SU-DHL-6 (cell line): ENCODE data around the gene FSD1.

Source experiments
- H2AFZ ChIP-seq: fragments of 200-600 bp; sonication (generic); 2 replicates; pipeline ENCODE4 v1.6.1; 2014; ENCODE audit warnings: low read depth, mild to moderate bottlenecking, moderate library complexity, mixed read lengths, antibody characterized with exemption, low read length; ENCODE audit not compliant: severe bottlenecking
- H3F3A ChIP-seq: fragments of 200-600 bp; shearing (Covaris generic); 2 replicates; pipeline ENCODE4 v1.6.0; 2016; ENCODE audit warnings: antibody characterized with exemption, mild to moderate bottlenecking; ENCODE audit not compliant: insufficient read depth
- H3K27ac ChIP-seq: fragments of 200-600 bp; sonication (generic); 2 replicates; pipeline ENCODE4 v1.5.1; 2016; ENCODE audit warnings: low read depth, mild to moderate bottlenecking, low read length, moderate library complexity, mixed read lengths
- H3K27me3 ChIP-seq: fragments of 200-600 bp; sonication (generic), shearing (Covaris generic); 2 replicates; pipeline ENCODE4 v1.6.0; 2014; ENCODE audit warnings: mild to moderate bottlenecking, low read length
- H3K36me3 ChIP-seq: fragments of 200-600 bp; sonication (generic); 2 replicates; pipeline ENCODE4 v1.6.1; 2014; ENCODE audit warnings: mild to moderate bottlenecking, low read length, mixed read lengths
- H3K4me2 ChIP-seq: fragments of 300-600, 200-600 bp; shearing (Covaris generic), sonication (generic); 2 replicates; pipeline ENCODE4 v1.6.0; 2014; ENCODE audit warnings: low read length, low read depth, mild to moderate bottlenecking; ENCODE audit not compliant: poor library complexity, severe bottlenecking
- H3K4me3 ChIP-seq: fragments of 200-600 bp; sonication (generic); 2 replicates; pipeline ENCODE4 v1.5.1; 2014; ENCODE audit warnings: antibody characterized with exemption, low read length, mild to moderate bottlenecking, mixed read lengths; ENCODE audit not compliant: insufficient read depth, poor library complexity, severe bottlenecking
- H3K79me2 ChIP-seq: fragments of 200-600 bp; sonication (generic); 2 replicates; pipeline ENCODE4 v1.6.1; 2014; ENCODE audit warnings: mild to moderate bottlenecking, low read length, moderate library complexity; ENCODE audit not compliant: insufficient read depth
- H3K9ac ChIP-seq: fragments of 200-600 bp; sonication (generic); 2 replicates; pipeline ENCODE4 v1.7.0; 2014; ENCODE audit warnings: mild to moderate bottlenecking, low read length
- H3K9me2 ChIP-seq: fragments of 200-600 bp; sonication (generic); replicated peaks from 2 replicates; pipeline ENCODE4 v1.6.1; 2014; ENCODE audit warnings: low read length; ENCODE audit not compliant: insufficient read depth
- H3K9me3 ChIP-seq: fragments of 200-600 bp; sonication (generic); 2 replicates; pipeline ENCODE4 v1.6.1; 2014; ENCODE audit warnings: low read length, mixed read lengths; ENCODE audit not compliant: insufficient read depth
- H4K20me1 ChIP-seq: fragments of 200-600 bp; sonication (generic); 2 replicates; pipeline ENCODE4 v1.6.1; 2014; ENCODE audit warnings: low read depth, mild to moderate bottlenecking, antibody characterized with exemption, low read length, moderate library complexity, mixed read lengths
- EZH2phosphoT487 ChIP-seq: fragments of 200-600 bp; sonication (generic), shearing (Covaris generic); conservative IDR thresholded peaks from 2 replicates; pipeline ENCODE4 v1.6.1; 2018; ENCODE audit warnings: mild to moderate bottlenecking, antibody characterized with exemption, low read length, moderate library complexity, mixed read lengths
- TF ChIP-seq, protein P1 (sequence below): fragments of 200-600 bp; sonication (generic); IDR thresholded peaks from one replicate; pipeline ENCODE4 v1.5.1; 2017; ENCODE audit warnings: antibody characterized with exemption, mild to moderate bottlenecking, low read length, moderate library complexity; ENCODE audit not compliant: insufficient read depth, poor library complexity, severe bottlenecking

The FSD1 gene

DNA sequence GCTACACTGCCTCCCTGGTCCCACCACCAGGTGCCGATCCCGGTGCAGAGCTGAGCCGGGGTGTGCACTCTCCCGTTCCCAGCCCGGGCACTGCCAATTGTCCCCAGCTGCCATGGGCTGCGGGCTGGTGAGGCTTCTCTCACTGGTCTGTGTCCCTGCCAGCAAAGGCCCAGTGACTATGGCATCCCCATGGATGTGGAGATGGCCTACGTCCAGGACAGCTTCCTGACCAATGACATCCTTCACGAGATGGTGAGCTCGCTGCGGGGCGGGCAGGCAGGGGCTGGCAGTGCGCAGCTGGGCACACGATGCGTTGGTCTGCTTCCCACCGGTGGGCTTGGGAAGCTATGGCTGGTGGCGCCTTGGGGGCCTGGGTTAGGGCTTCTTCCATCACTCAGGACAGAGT is 53.5 kb downstream of the FSD1 start:
- H3K27ac ChIP-seq = no peak overlapping the region
- H3F3A ChIP-seq = no peaks in the 10 kb centered on the region
- no peaks in the 10 kb centered on the region for H3K9me3 ChIP-seq
- H2AFZ ChIP-seq = no peak overlapping the region
- H3K9me2 ChIP-seq = no peaks in the 10 kb centered on the region
- H3K9ac ChIP-seq = no peak overlapping the region
- TF ChIP-seq EZH2phosphoT487 = no peak
- TF ChIP-seq, protein P1, sequence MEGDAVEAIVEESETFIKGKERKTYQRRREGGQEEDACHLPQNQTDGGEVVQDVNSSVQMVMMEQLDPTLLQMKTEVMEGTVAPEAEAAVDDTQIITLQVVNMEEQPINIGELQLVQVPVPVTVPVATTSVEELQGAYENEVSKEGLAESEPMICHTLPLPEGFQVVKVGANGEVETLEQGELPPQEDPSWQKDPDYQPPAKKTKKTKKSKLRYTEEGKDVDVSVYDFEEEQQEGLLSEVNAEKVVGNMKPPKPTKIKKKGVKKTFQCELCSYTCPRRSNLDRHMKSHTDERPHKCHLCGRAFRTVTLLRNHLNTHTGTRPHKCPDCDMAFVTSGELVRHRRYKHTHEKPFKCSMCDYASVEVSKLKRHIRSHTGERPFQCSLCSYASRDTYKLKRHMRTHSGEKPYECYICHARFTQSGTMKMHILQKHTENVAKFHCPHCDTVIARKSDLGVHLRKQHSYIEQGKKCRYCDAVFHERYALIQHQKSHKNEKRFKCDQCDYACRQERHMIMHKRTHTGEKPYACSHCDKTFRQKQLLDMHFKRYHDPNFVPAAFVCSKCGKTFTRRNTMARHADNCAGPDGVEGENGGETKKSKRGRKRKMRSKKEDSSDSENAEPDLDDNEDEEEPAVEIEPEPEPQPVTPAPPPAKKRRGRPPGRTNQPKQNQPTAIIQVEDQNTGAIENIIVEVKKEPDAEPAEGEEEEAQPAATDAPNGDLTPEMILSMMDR = no peak
- H3K4me3 ChIP-seq = no peak overlapping the region
- no peaks in the 10 kb centered on the region for H3K36me3 ChIP-seq
- H3K27me3 ChIP-seq = no peaks in the 10 kb centered on the region
- no peaks in the 10 kb centered on the region for H4K20me1 ChIP-seq
- no peak overlapping the region for H3K4me2 ChIP-seq
- no peaks in the 10 kb centered on the region for H3K79me2 ChIP-seq

DNA sequence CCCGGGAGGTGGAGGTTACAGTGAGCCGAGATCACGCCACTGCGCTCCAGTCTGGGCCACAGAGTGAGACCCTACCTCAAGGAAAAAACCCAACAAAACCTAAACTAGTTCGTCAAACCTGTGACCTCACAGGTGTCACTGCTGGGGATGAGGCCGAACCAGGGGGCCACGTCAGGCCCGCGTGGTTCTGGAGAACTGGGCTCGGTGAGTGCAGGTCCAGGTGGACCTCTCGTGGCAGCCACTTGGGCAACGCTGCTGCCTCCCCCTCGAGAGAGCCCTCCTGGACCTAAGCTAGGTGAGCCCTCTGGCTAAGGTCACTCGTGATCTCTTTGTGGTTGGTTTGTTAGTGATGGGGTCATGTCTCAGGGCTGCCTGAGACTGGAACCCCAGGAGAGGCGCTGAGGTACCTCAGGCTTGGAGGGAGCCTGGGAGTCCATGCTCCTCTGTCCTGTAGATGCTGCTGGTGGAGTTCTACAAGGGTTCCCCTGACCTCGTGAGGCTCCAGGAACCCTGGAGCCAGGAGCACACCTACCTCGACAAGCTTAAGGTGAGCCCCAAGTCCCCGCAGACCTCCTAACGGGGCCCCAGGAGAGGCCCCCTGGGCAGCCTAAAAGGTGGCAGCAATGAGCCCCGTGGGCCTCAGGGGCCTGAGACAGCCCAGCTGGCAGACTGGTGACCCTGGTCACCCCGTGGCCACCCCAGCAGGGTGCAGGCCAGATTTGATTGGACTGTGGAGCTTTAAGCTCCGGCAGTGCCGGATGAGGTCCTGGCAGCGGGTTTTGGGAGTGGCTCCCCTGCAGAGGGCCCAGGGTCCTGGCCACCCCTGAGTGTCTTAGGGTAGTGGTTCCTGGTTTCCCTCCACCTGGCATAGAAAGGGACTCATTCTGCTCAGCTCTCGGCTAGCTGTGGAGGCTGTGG is 54.6 kb downstream of the FSD1 start:
- Histone ChIP-seq H3K9me3 (no peaks in the 10 kb centered on the region), H3K27ac (no peak overlapping the region), H4K20me1 (no peaks in the 10 kb centered on the region), H3K9ac (no peak overlapping the region), H3F3A (no peaks in the 10 kb centered on the region), H2AFZ (no peak overlapping the region), H3K36me3 (no peaks in the 10 kb centered on the region), H3K9me2 (no peaks in the 10 kb centered on the region), H3K4me2 (no peak overlapping the region), H3K79me2 (no peaks in the 10 kb centered on the region), H3K27me3 (no peaks in the 10 kb centered on the region), H3K4me3 (no peak overlapping the region)
- TF ChIP-seq, protein P1 = no peak
- no peak for TF ChIP-seq EZH2phosphoT487

DNA sequence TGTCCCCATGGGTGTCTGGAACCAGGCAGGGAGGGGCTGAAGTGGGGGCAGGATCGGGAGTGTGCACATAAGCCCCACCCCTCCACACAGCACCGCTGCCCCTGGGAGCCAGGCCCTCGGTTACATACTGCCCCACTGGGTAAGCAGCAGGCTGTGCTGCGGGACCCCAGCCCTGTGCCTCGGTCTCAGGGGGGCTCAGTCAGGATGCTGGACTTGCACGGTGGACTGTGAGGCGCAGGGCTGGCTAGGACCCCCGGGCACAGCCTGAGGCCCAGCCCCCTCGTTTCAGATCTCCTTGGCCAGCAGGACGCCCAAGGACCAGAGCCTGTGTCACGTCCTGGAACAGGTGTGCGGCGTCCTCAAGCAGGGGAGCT is 55.2 kb downstream of the FSD1 start:
- Histone ChIP-seq H3K4me3 (no peak overlapping the region), H2AFZ (no peak overlapping the region), H3F3A (no peaks in the 10 kb centered on the region), H3K9ac (no peak overlapping the region), H3K79me2 (no peaks in the 10 kb centered on the region), H3K27ac (no peak overlapping the region), H3K9me3 (no peaks in the 10 kb centered on the region), H4K20me1 (no peaks in the 10 kb centered on the region), H3K4me2 (no peak overlapping the region), H3K9me2 (no peaks in the 10 kb centered on the region), H3K27me3 (no peaks in the 10 kb centered on the region), H3K36me3 (no peaks in the 10 kb centered on the region)
- TF ChIP-seq, protein P1 = no peak
- no peak for TF ChIP-seq EZH2phosphoT487
